Fibroblast of lung (primary cell): ENCODE measurements around the gene DENR. TPM values are rescaled to one million over a fixed set of nuclear protein-coding genes. Genes with fewer than 3 reads are reported as not detected.
"Not testable (repeated sequence)": the region's sequence is repeated elsewhere in the genome, so short reads cannot be mapped to it uniquely, and the experiment has no call there.

ENCODE experiments used
- DNase-seq, 2 donors: peaks; one replicate each; pipeline versions ENCODE4 v3.0.0 to v3.0.0-alpha.2; 2010; ENCODE audit warnings: low read depth in 2 of 2
- H2AFZ ChIP-seq: 2 replicates; pipeline ENCODE4 v1.5.1; 2012; ENCODE audit warnings: low read length, control low read depth, inconsistent platforms
- H3K27ac ChIP-seq: 2 replicates; pipeline ENCODE4 v1.5.1; 2011; ENCODE audit warnings: low read length, control low read depth; ENCODE audit not compliant: insufficient read depth
- H3K27me3 ChIP-seq: 2 replicates; pipeline ENCODE4 v1.5.1; 2011; ENCODE audit warnings: mild to moderate bottlenecking, low read length; ENCODE audit not compliant: control insufficient read depth, insufficient read depth
- H3K36me3 ChIP-seq: 2 replicates; pipeline ENCODE4 v1.5.1; 2011; ENCODE audit warnings: low read length; ENCODE audit not compliant: control insufficient read depth, insufficient read depth
- H3K4me1 ChIP-seq: 2 replicates; pipeline ENCODE4 v1.5.1; 2011; ENCODE audit warnings: low read length; ENCODE audit not compliant: control insufficient read depth, insufficient read depth; ENCODE audit errors: extremely low read depth
- H3K4me2 ChIP-seq: 2 replicates; pipeline ENCODE4 v1.5.1; 2011; ENCODE audit warnings: low read length, control low read depth; ENCODE audit not compliant: insufficient read depth; ENCODE audit errors: extremely low read depth
- H3K4me3 ChIP-seq, 4 experiments: fragments of 200-600 bp in 1 of 4; sonication (generic) in 1 of 4; replicated peaks in 1 of 4; 2 replicates each; pipeline ENCODE4 v1.5.1; 2011 to 2016; ENCODE audit warnings: low read length in 4 of 4, low read depth in 3 of 4, mild to moderate bottlenecking in 3 of 4, control low read depth in 2 of 4, inconsistent platforms in 1 of 4, mixed read lengths in 1 of 4; ENCODE audit not compliant: insufficient read depth in 1 of 4; ENCODE audit errors: control extremely low read depth in 1 of 4
- H3K79me2 ChIP-seq: 2 replicates; pipeline ENCODE4 v1.5.1; 2012; ENCODE audit warnings: mild to moderate bottlenecking, low read length, inconsistent platforms; ENCODE audit not compliant: control insufficient read depth, insufficient read depth
- H3K9ac ChIP-seq: 2 replicates; pipeline ENCODE4 v1.5.1; 2011; ENCODE audit warnings: mild to moderate bottlenecking, low read length, control low read depth; ENCODE audit not compliant: insufficient read depth
- H3K9me3 ChIP-seq: 2 replicates; pipeline ENCODE4 v1.5.1; 2012; ENCODE audit warnings: low read depth, low read length; ENCODE audit not compliant: control insufficient read depth, insufficient read depth
- H4K20me1 ChIP-seq: 2 replicates; pipeline ENCODE4 v1.5.1; 2011; ENCODE audit warnings: low read length; ENCODE audit not compliant: control insufficient read depth, insufficient read depth; ENCODE audit errors: extremely low read depth
- EZH2 ChIP-seq: IDR thresholded peaks from 2 replicates; pipeline ENCODE4 v1.5.1; 2012; ENCODE audit warnings: low read length, control low read depth, mild to moderate bottlenecking; ENCODE audit errors: missing control alignments
- polyA plus RNA-seq, 2 donors: library from polyadenylated mRNA; depleted of rRNA in 1 of 2; stranded (reverse) in 1 of 2; unstranded in 1 of 2; fragments of >200 nt; gene quantifications; 2 replicates each; pipeline ENCODE4 v1.2.1, GENCODE V29; 2011 to 2012; ENCODE audit warnings: missing spikeins in 1 of 2
- total RNA-seq: library from RNA; depleted of rRNA; stranded (reverse); fragments of >200 nt; gene quantifications from 2 replicates; pipeline ENCODE4 v1.2.1, GENCODE V29; 2014
- TF ChIP-seq, protein P1 (sequence below), 2 donors: IDR thresholded peaks in 1 of 2; conservative IDR thresholded peaks in 1 of 2; 1 replicate in 1 of 2; 2 replicates in 1 of 2; pipeline ENCODE4 v1.5.1; 2011 to 2012; ENCODE audit warnings: low read length in 2 of 2, control low read depth in 1 of 2, inconsistent platforms in 1 of 2, low read depth in 1 of 2, mild to moderate bottlenecking in 1 of 2

Gene DENR
- total and polyA plus RNA-seq, 2 donors (not counting 1 experiment from before 2014, with no cell fraction given): 40.6 to 49.1 TPM

DNA sequence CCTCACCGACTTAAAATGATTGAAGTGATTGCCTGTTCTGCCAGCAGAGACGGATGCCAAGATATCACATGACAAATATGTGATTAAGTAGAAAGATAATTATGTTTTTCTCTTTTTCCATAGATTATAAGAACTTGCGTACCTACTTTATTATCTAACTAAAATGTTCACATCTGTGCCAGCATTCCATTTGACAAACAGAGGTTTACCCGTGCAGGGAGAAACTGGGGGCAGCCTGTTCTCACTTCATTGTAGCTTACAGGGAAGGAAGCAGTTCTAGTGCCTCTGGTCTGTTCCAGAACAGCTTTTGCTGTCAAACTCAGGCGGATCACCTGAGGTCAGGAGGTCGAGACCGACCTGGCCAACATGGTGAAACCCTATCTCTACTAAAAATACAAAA is 51.3 kb downstream of the DENR start:
- Histone ChIP-seq H4K20me1 (no peaks in the 10 kb centered on the region), H3K9me3 (no peaks in the 10 kb centered on the region), H3K27ac (no peak overlapping the region), H3K9ac (no peak overlapping the region), H3K4me1 (no peaks in the 10 kb centered on the region), H3K27me3 (no peaks in the 10 kb centered on the region), H2AFZ (no peak overlapping the region), H3K79me2 (no peaks in the 10 kb centered on the region), H3K4me2 (no peak overlapping the region), H3K36me3 (no peaks in the 10 kb centered on the region), H3K4me3 (no peak overlapping the region)
- TF ChIP-seq EZH2: no peak
- TF ChIP-seq, protein P1, sequence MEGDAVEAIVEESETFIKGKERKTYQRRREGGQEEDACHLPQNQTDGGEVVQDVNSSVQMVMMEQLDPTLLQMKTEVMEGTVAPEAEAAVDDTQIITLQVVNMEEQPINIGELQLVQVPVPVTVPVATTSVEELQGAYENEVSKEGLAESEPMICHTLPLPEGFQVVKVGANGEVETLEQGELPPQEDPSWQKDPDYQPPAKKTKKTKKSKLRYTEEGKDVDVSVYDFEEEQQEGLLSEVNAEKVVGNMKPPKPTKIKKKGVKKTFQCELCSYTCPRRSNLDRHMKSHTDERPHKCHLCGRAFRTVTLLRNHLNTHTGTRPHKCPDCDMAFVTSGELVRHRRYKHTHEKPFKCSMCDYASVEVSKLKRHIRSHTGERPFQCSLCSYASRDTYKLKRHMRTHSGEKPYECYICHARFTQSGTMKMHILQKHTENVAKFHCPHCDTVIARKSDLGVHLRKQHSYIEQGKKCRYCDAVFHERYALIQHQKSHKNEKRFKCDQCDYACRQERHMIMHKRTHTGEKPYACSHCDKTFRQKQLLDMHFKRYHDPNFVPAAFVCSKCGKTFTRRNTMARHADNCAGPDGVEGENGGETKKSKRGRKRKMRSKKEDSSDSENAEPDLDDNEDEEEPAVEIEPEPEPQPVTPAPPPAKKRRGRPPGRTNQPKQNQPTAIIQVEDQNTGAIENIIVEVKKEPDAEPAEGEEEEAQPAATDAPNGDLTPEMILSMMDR (conservative IDR thresholded peaks at IDR 0.05 in 1 of 2, IDR thresholded peaks at IDR 0.05 in 1 of 2; ENCODE audit: low read depth in 1 of 2, low read length in 2 of 2): no peak
- no peak for DNase-seq

GRCh38 chr12:122804957-122805356 is 52.3 kb downstream of the DENR start:
- H3K4me1 ChIP-seq, H3K79me2 ChIP-seq, H3K36me3 ChIP-seq, H3K9me3 ChIP-seq, H3K27ac ChIP-seq, H3K4me3 ChIP-seq, DNase-seq, H4K20me1 ChIP-seq, H3K4me2 ChIP-seq, H3K27me3 ChIP-seq, H3K9ac ChIP-seq, H2AFZ ChIP-seq: not testable (repeated sequence)

DNA sequence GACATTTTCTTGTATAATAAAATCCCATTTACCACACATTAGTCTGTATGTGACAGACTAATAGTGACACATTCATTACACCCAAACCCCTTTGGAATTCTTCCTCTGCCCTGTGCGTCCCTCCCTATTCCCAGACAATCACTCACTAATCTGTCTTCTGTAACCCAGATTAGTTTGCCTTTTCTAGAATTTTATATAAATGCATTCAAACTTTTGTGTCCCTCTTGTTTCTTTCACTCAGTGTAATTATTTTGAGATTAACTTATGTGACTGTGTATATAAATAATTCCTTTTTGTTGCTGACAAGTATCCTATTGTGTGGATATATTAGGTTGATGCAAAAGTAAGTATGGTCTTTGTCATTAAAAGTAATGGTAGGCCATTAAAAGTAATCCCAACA is 55.0 kb downstream of the DENR start:
- Histone ChIP-seq H3K4me1 (no peaks in the 10 kb centered on the region), H3K4me2 (no peak overlapping the region), H3K36me3 (no peaks in the 10 kb centered on the region), H4K20me1 (no peaks in the 10 kb centered on the region), H3K27ac (no peak overlapping the region), H3K27me3 (no peaks in the 10 kb centered on the region), H2AFZ (no peak overlapping the region), H3K4me3 (no peak overlapping the region), H3K9me3 (no peaks in the 10 kb centered on the region), H3K79me2 (no peaks in the 10 kb centered on the region), H3K9ac (no peak overlapping the region)
- TF ChIP-seq EZH2: no peak
- TF ChIP-seq, protein P1 (conservative IDR thresholded peaks at IDR 0.05 in 1 of 2, IDR thresholded peaks at IDR 0.05 in 1 of 2; ENCODE audit: low read depth in 1 of 2, low read length in 2 of 2): no peak
- no peak for DNase-seq

GRCh38 chr12:122811777-122812176 is 59.2 kb downstream of the DENR start:
- Histone ChIP-seq H3K9ac (no peak overlapping the region), H3K27ac (no peak overlapping the region), H3K79me2 (no peaks in the 10 kb centered on the region), H3K4me1 (no peaks in the 10 kb centered on the region), H3K4me2 (no peak overlapping the region), H3K4me3 (no peak overlapping the region), H2AFZ (no peak overlapping the region), H3K27me3 (no peaks in the 10 kb centered on the region), H3K9me3 (no peaks in the 10 kb centered on the region), H3K36me3 (no peaks in the 10 kb centered on the region), H4K20me1 (no peaks in the 10 kb centered on the region)
- no peak for TF ChIP-seq EZH2
- TF ChIP-seq, protein P1 (conservative IDR thresholded peaks at IDR 0.05 in 1 of 2, IDR thresholded peaks at IDR 0.05 in 1 of 2; ENCODE audit: low read depth in 1 of 2, low read length in 2 of 2): no peak
- DNase-seq: no peak
